ENCODE data around the gene COL11A2.

GRCh38 chr6:33160728-33161344, 31.4 kb downstream of the COL11A2 start:
- TF ChIP-seq, protein P1, sequence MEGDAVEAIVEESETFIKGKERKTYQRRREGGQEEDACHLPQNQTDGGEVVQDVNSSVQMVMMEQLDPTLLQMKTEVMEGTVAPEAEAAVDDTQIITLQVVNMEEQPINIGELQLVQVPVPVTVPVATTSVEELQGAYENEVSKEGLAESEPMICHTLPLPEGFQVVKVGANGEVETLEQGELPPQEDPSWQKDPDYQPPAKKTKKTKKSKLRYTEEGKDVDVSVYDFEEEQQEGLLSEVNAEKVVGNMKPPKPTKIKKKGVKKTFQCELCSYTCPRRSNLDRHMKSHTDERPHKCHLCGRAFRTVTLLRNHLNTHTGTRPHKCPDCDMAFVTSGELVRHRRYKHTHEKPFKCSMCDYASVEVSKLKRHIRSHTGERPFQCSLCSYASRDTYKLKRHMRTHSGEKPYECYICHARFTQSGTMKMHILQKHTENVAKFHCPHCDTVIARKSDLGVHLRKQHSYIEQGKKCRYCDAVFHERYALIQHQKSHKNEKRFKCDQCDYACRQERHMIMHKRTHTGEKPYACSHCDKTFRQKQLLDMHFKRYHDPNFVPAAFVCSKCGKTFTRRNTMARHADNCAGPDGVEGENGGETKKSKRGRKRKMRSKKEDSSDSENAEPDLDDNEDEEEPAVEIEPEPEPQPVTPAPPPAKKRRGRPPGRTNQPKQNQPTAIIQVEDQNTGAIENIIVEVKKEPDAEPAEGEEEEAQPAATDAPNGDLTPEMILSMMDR (IDR thresholded peaks at IDR 0.05): no peak
- no peak for TF ChIP-seq POLR2A (IDR thresholded peaks at IDR 0.05)

All from lower leg skin (tissue), 3 donors.